ENCODE results near the gene MYO15B.

DNA sequence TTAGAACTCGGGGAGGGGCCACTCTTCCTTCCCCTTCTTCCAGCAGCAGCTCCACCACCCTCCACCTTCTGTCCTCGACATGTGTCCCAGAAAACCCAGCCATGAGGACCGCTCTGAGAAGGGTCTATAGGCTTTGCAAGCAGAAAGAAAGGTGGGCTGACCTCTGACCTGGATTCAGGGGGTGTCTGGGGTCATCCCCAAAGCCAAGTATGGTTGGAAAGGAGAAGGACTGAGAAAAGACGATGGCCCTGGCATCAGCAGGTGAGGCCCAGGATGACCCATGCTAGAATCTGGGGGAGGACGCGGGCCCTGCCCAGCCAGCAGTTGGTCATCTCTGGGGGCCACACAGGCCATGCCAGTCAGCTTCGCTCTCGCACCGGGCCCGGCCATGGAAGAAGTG lies 39.5 kb downstream of the MYO15B start:
- TF ChIP-seq, protein P1, sequence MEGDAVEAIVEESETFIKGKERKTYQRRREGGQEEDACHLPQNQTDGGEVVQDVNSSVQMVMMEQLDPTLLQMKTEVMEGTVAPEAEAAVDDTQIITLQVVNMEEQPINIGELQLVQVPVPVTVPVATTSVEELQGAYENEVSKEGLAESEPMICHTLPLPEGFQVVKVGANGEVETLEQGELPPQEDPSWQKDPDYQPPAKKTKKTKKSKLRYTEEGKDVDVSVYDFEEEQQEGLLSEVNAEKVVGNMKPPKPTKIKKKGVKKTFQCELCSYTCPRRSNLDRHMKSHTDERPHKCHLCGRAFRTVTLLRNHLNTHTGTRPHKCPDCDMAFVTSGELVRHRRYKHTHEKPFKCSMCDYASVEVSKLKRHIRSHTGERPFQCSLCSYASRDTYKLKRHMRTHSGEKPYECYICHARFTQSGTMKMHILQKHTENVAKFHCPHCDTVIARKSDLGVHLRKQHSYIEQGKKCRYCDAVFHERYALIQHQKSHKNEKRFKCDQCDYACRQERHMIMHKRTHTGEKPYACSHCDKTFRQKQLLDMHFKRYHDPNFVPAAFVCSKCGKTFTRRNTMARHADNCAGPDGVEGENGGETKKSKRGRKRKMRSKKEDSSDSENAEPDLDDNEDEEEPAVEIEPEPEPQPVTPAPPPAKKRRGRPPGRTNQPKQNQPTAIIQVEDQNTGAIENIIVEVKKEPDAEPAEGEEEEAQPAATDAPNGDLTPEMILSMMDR (conservative IDR thresholded peaks at IDR 0.05; ENCODE audit: low read length): no peak
- TF ChIP-seq EZH2phosphoT487 (IDR thresholded peaks at IDR 0.05; ENCODE audit: borderline replicate concordance, low read depth, low read length): no peak

Data from OCI-LY7 (cell line).